Activated naive CD8-positive, alpha-beta T cell treated with anti-CD3 and anti-CD28 coated beads, Interleukin-2, amount 50 U/mL, for 24 hours (primary cell): ENCODE results near the gene ACAP2.
A peak's percentile ranks its signal among the peaks of the same experiment; 100 is the strongest.
"Not testable (repeated sequence)": the region's sequence is repeated elsewhere in the genome, so short reads cannot be mapped to it uniquely, and the experiment has no call there.

Experiments used
- ATAC-seq: fragments of 150-1000 bp; cut with Tn5 transposase; one replicate; pipeline ENCODE4 v1.10.0; 2021
- DNase-seq: peaks from one replicate; pipeline ENCODE4 v3.0.0; 2021
- H3K27ac Mint-ChIP-seq: one replicate; pipeline ENCODE4 v1.8.0; 2021; ENCODE audit warnings: mild to moderate bottlenecking, mixed read lengths
- H3K27me3 Mint-ChIP-seq: one replicate; pipeline ENCODE4 v1.8.0; 2021; ENCODE audit warnings: mixed read lengths
- H3K36me3 Mint-ChIP-seq: one replicate; pipeline ENCODE4 v1.8.0; 2021; ENCODE audit warnings: low read depth, mixed read lengths
- H3K4me1 Mint-ChIP-seq: one replicate; pipeline ENCODE4 v1.8.0; 2021; ENCODE audit warnings: mixed read lengths
- H3K4me3 Mint-ChIP-seq: one replicate; pipeline ENCODE4 v1.8.0; 2021; ENCODE audit warnings: mild to moderate bottlenecking, moderate library complexity, mixed read lengths
- H3K9me3 Mint-ChIP-seq: one replicate; pipeline ENCODE4 v1.8.0; 2021; ENCODE audit warnings: mixed read lengths

ACAP2 gene

GRCh38 chr3:195442573-195443390 is at the start of gene ACAP2:
Gene ACAP2, minus strand, starts transcription at chr3:195443020. Its CDS starts 173 bp downstream, at chr3:195442847.
- Mint-ChIP-seq H3K36me3 (peaks cover 4% of the 10 kb centered on the region), H3K27ac (peak within 1 kb of the TSS; percentile 80), H3K4me1 (peaks cover 46% of the 10 kb centered on the region), H3K4me3 (peak within 1 kb of the TSS; percentile 93), H3K9me3 (no peaks in the 10 kb centered on the region), H3K27me3 (no peaks in the 10 kb centered on the region)
- ATAC-seq = peak; percentile 92
- DNase-seq = peak; percentile 100

GRCh38 chr3:195475614-195476013 is 32.8 kb upstream of the ACAP2 start:
- no peak overlapping the region for H3K27ac Mint-ChIP-seq
- no peak overlapping the region for H3K4me3 Mint-ChIP-seq

GRCh38 chr3:195475116-195475515 is 32.3 kb upstream of the ACAP2 start:
- not testable (repeated sequence) for H3K36me3 Mint-ChIP-seq

More at GRCh38 chr3:195475614-195476013, 32.8 kb upstream of the ACAP2 start:
- Mint-ChIP-seq H3K36me3 (no peaks in the 10 kb centered on the region), H3K4me1 (no peaks in the 10 kb centered on the region), H3K27me3 (peaks cover 13% of the 10 kb centered on the region), H3K9me3 (no peaks in the 10 kb centered on the region)
- DNase-seq (no peak), ATAC-seq (no peak)

GRCh38 chr3:195468841-195469240 is 26.0 kb upstream of the ACAP2 start:
- ATAC-seq = no peak
- Mint-ChIP-seq H3K27me3 (no peaks in the 10 kb centered on the region), H3K36me3 (peaks cover 7% of the 10 kb centered on the region), H3K27ac (no peak overlapping the region), H3K4me1 (peaks cover 11% of the 10 kb centered on the region), H3K9me3 (peaks cover 16% of the 10 kb centered on the region), H3K4me3 (no peak overlapping the region)
- no peak for DNase-seq

More at GRCh38 chr3:195475116-195475515, 32.3 kb upstream of the ACAP2 start:
- peaks cover 13% of the 10 kb centered on the region for H3K27me3 Mint-ChIP-seq
- DNase-seq, H3K27ac Mint-ChIP-seq, ATAC-seq, H3K9me3 Mint-ChIP-seq, H3K4me1 Mint-ChIP-seq, H3K4me3 Mint-ChIP-seq: not testable (repeated sequence)

- H3K27ac Mint-ChIP-seq = peak overlapping the region; percentile 15
- peaks cover 16% of the 10 kb centered on the region for H3K9me3 Mint-ChIP-seq
- H3K4me3 Mint-ChIP-seq = no peak overlapping the region
- DNase-seq (no peak), ATAC-seq (no peak)
- H3K27me3 Mint-ChIP-seq = no peaks in the 10 kb centered on the region
- peaks cover 7% of the 10 kb centered on the region for H3K36me3 Mint-ChIP-seq
- H3K4me1 Mint-ChIP-seq = peaks cover 11% of the 10 kb centered on the region
Measured at GRCh38 chr3:195468391-195468776, 25.6 kb upstream of the ACAP2 start.

GRCh38 chr3:195467641-195468390 is 25.0 kb upstream of the ACAP2 start:
- peaks cover 7% of the 10 kb centered on the region for H3K36me3 Mint-ChIP-seq
- DNase-seq (no peak), ATAC-seq (peak; percentile 79)
- H3K27me3 Mint-ChIP-seq = no peaks in the 10 kb centered on the region
- H3K4me1 Mint-ChIP-seq = peaks cover 11% of the 10 kb centered on the region
- H3K9me3 Mint-ChIP-seq = peaks cover 16% of the 10 kb centered on the region
- peak overlapping the region; percentile 15 for H3K27ac Mint-ChIP-seq
- no peak overlapping the region for H3K4me3 Mint-ChIP-seq

- no peak for ATAC-seq
- H3K4me1 Mint-ChIP-seq = peaks cover 11% of the 10 kb centered on the region
- no peak for DNase-seq
- H3K27ac Mint-ChIP-seq = no peak overlapping the region
- H3K9me3 Mint-ChIP-seq = peaks cover 16% of the 10 kb centered on the region
- H3K27me3 Mint-ChIP-seq = no peaks in the 10 kb centered on the region
- no peak overlapping the region for H3K4me3 Mint-ChIP-seq
- peaks cover 7% of the 10 kb centered on the region for H3K36me3 Mint-ChIP-seq
Measured at GRCh38 chr3:195466251-195466650, 23.4 kb upstream of the ACAP2 start.

- H3K4me1 Mint-ChIP-seq = peaks cover 13% of the 10 kb centered on the region
- H3K27ac Mint-ChIP-seq, H3K36me3 Mint-ChIP-seq, H3K4me3 Mint-ChIP-seq, ATAC-seq, DNase-seq, H3K27me3 Mint-ChIP-seq, H3K9me3 Mint-ChIP-seq: not testable (repeated sequence)
Measured at GRCh38 chr3:195462922-195463321, 20.1 kb upstream of the ACAP2 start.

- no peaks in the 10 kb centered on the region for H3K36me3 Mint-ChIP-seq
- no peaks in the 10 kb centered on the region for H3K9me3 Mint-ChIP-seq
- no peaks in the 10 kb centered on the region for H3K27me3 Mint-ChIP-seq
- H3K4me3 Mint-ChIP-seq = no peak overlapping the region
- DNase-seq (no peak), ATAC-seq (no peak)
- H3K4me1 Mint-ChIP-seq = peaks cover 11% of the 10 kb centered on the region
- no peak overlapping the region for H3K27ac Mint-ChIP-seq
Measured at GRCh38 chr3:195462308-195462610, 19.4 kb upstream of the ACAP2 start.

- no peaks in the 10 kb centered on the region for H3K27me3 Mint-ChIP-seq
- peaks cover 11% of the 10 kb centered on the region for H3K4me1 Mint-ChIP-seq
- H3K9me3 Mint-ChIP-seq = no peaks in the 10 kb centered on the region
- DNase-seq (no peak), ATAC-seq (no peak)
- no peak overlapping the region for H3K27ac Mint-ChIP-seq
- no peak overlapping the region for H3K4me3 Mint-ChIP-seq
- no peaks in the 10 kb centered on the region for H3K36me3 Mint-ChIP-seq
Measured at GRCh38 chr3:195461594-195462307, 18.9 kb upstream of the ACAP2 start.

GRCh38 chr3:195460091-195460713 is 17.4 kb upstream of the ACAP2 start:
- Mint-ChIP-seq H3K36me3 (no peaks in the 10 kb centered on the region), H3K9me3 (no peaks in the 10 kb centered on the region), H3K27ac (no peak overlapping the region), H3K27me3 (no peaks in the 10 kb centered on the region), H3K4me3 (no peak overlapping the region), H3K4me1 (peaks cover 11% of the 10 kb centered on the region)
- DNase-seq (no peak), ATAC-seq (no peak)

GRCh38 chr3:195458316-195458717 is 15.5 kb upstream of the ACAP2 start:
- DNase-seq (no peak), ATAC-seq (peak; percentile 76)
- Mint-ChIP-seq H3K4me3 (peak overlapping the region; percentile 51), H3K4me1 (peaks cover 11% of the 10 kb centered on the region), H3K27me3 (no peaks in the 10 kb centered on the region), H3K36me3 (no peaks in the 10 kb centered on the region), H3K9me3 (no peaks in the 10 kb centered on the region), H3K27ac (peak overlapping the region; percentile 37)

- Mint-ChIP-seq H3K27ac (no peak overlapping the region), H3K4me3 (no peak overlapping the region), H3K36me3 (no peaks in the 10 kb centered on the region), H3K4me1 (peaks cover 11% of the 10 kb centered on the region), H3K27me3 (no peaks in the 10 kb centered on the region), H3K9me3 (no peaks in the 10 kb centered on the region)
- DNase-seq (no peak), ATAC-seq (no peak)
Measured at GRCh38 chr3:195455789-195456188, 13.0 kb upstream of the ACAP2 start.

- Mint-ChIP-seq H3K4me1 (peaks cover 5% of the 10 kb centered on the region), H3K4me3 (no peak overlapping the region), H3K36me3 (no peaks in the 10 kb centered on the region), H3K27me3 (no peaks in the 10 kb centered on the region), H3K9me3 (no peaks in the 10 kb centered on the region), H3K27ac (no peak overlapping the region)
- DNase-seq (no peak), ATAC-seq (peak; percentile 45)
Measured at GRCh38 chr3:195453236-195453635, 10.4 kb upstream of the ACAP2 start.
